Measurements from ENCODE around the gene HIF3A.

DNA sequence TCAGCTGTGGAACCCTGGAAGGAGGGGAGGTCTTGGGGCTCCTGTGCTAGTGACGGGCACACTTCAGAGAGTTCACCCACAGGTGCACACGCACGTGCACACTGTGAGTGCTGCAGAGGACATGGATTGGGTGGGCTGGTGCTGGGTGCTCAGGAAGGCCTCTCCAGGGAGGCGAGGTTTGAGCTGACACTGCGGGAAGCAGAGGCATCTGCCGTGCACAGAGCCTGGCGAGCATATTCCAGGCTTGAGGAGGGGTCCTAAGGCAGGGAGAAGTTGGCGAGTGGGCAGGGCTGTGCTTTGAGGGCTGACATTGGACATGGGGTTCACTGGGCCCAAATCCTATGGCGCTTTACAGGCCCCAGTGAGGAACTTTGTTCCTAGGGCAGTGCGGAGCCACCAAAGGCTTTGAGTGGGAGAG lies 90.9 kb downstream of the HIF3A start:
- TF ChIP-seq, protein P1, sequence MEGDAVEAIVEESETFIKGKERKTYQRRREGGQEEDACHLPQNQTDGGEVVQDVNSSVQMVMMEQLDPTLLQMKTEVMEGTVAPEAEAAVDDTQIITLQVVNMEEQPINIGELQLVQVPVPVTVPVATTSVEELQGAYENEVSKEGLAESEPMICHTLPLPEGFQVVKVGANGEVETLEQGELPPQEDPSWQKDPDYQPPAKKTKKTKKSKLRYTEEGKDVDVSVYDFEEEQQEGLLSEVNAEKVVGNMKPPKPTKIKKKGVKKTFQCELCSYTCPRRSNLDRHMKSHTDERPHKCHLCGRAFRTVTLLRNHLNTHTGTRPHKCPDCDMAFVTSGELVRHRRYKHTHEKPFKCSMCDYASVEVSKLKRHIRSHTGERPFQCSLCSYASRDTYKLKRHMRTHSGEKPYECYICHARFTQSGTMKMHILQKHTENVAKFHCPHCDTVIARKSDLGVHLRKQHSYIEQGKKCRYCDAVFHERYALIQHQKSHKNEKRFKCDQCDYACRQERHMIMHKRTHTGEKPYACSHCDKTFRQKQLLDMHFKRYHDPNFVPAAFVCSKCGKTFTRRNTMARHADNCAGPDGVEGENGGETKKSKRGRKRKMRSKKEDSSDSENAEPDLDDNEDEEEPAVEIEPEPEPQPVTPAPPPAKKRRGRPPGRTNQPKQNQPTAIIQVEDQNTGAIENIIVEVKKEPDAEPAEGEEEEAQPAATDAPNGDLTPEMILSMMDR (IDR thresholded peaks at IDR 0.05): no peak
- TF ChIP-seq POLR2A (IDR thresholded peaks at IDR 0.05): no peak
